Activated CD8-positive, alpha-beta T cell treated with anti-CD3 and anti-CD28 coated beads, Interleukin-2, amount 10 ng/mL, durations not matched to agents 7 days and 5 days (primary cell): Measurements from ENCODE around the gene EEF1A1. TPM values are rescaled to one million over a fixed set of nuclear protein-coding genes. Genes with fewer than 3 reads are reported as not detected.
"Not testable (repeated sequence)": the region's sequence is repeated elsewhere in the genome, so short reads cannot be mapped to it uniquely, and the experiment has no call there.

Experiments used
- ATAC-seq: fragments of 150-1000 bp; cut with Tn5 transposase; one replicate; pipeline ENCODE4 v1.10.0; 2021; ENCODE audit warnings: moderate library complexity
- CTCF ChIA-PET: fragments of 350-600 bp; sonication (Branson Sonifier 250); formaldehyde crosslinking; loops from one replicate; lab custom pipeline; 2021; ENCODE audit warnings: antibody characterized with exemption; lab: Charles Lee
- POLR2A ChIA-PET: fragments of 350-600 bp; sonication (Branson Sonifier 250); formaldehyde crosslinking; loops from one replicate; lab custom pipeline; 2021; ENCODE audit warnings: antibody characterized with exemption; lab: Charles Lee
- DNase-seq: peaks from one replicate; pipeline ENCODE4 v3.0.0-alpha.2; 2020
- H3K27ac Mint-ChIP-seq: one replicate; pipeline ENCODE4 v1.8.0; 2021; ENCODE audit warnings: mild to moderate bottlenecking, mixed read lengths
- H3K27me3 Mint-ChIP-seq: one replicate; pipeline ENCODE4 v1.8.0; 2021; ENCODE audit warnings: low read depth, mixed read lengths
- H3K36me3 Mint-ChIP-seq: one replicate; pipeline ENCODE4 v1.8.0; 2021; ENCODE audit warnings: low read depth, mixed read lengths
- H3K4me1 Mint-ChIP-seq: one replicate; pipeline ENCODE4 v1.8.0; 2021; ENCODE audit warnings: low read depth, mixed read lengths
- H3K4me3 Mint-ChIP-seq: one replicate; pipeline ENCODE4 v1.8.0; 2021; ENCODE audit warnings: mild to moderate bottlenecking, mixed read lengths
- H3K9me3 Mint-ChIP-seq: one replicate; pipeline ENCODE4 v1.8.0; 2022; ENCODE audit warnings: mixed read lengths; ENCODE audit not compliant: insufficient read depth
- total RNA-seq, 2 experiments: library from RNA; stranded (reverse); gene quantifications; one replicate each; pipeline ENCODE4 v1.2.3, GENCODE V29; 2021

Gene EEF1A1
- total RNA-seq, 2 experiments from 2014 or later = 7,075 to 7,486 TPM

DNA sequence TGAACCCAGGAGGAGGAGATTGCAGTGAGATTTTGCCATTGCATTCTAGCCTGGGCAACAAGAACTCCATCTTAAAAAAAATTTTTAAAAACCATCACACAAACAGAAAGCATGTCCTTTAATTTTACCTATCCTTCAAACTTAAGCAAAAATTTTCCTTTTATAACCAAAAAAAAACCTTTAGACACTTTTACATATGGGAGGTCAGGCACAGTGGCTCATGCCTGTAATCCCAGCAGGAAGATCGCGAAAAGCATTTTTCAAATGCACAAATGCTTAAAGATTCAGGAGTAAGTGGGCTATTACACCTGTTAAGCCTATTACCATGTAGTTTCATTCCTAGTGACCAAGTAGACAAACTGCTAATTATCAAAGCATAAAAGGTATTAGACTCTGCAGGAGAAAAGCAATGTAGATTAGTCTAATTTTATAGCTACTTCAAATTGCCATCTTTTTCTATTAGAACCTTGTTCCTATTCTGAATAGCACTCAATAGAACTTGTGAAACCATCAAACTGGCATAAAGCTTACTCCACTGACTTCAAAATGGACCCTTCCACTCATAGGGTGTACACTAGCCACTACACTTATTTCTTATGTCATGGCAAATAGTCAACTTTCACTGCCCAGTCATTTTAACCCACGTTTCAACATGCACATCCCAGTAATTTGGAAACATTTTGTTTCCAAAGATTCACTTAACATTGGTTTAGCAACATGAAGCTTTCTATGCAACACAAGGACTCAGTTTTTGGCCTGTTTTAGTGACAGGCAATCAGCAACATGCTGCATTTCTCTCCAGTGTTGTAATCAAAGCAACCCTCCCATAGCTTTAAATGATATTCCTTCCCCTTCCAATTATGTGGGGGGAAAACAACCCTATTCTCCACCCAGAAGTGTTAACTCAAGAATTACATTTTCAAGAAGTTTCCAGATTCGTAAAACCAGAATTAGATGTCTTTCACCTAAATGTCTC, 4.0 kb downstream of the EEF1A1 start:
- DNase-seq (no peak), ATAC-seq (no peak)
- ChIA-PET CTCF (interaction anchor here (0.9 to 8.6 kb wide), 6 partner anchors 38 to 159 kb away, joined by 3 to 157 read pairs (median 6); partner anchors contain the start of gene SLC17A5), POLR2A (interaction anchor here (1.0 to 13.1 kb wide), 9 partner anchors 8 to 136 kb away, joined by 3 to 166 read pairs (median 12); partner anchors contain the start of genes CGAS, MTO1 and SLC17A5)
- H3K4me1 Mint-ChIP-seq = peaks cover 38% of the 10 kb centered on the region
- no peaks in the 10 kb centered on the region for H3K9me3 Mint-ChIP-seq
- H3K36me3 Mint-ChIP-seq = peaks cover 70% of the 10 kb centered on the region
- H3K27ac Mint-ChIP-seq = peak overlapping the region; percentile 82
- no peaks in the 10 kb centered on the region for H3K27me3 Mint-ChIP-seq
- peak overlapping the region; percentile 70 for H3K4me3 Mint-ChIP-seq

- Mint-ChIP-seq H3K36me3 (peaks cover 63% of the 10 kb centered on the region), H3K27ac (peak overlapping the region; percentile 76), H3K27me3 (no peaks in the 10 kb centered on the region), H3K4me3 (peak overlapping the region; percentile 70), H3K4me1 (peaks cover 38% of the 10 kb centered on the region), H3K9me3 (no peaks in the 10 kb centered on the region)
- ChIA-PET CTCF (interaction anchor here (0.6 to 8.6 kb wide), 24 partner anchors 8 to 218 kb away, joined by 3 to 157 read pairs (median 6); partner anchors contain the start of genes MTO1 and SLC17A5), POLR2A (interaction anchor here (0.6 to 13.1 kb wide), 12 partner anchors 8 to 138 kb away, joined by 3 to 166 read pairs (median 5); partner anchors contain the start of genes CGAS and SLC17A5)
- no peak for DNase-seq
- peak; percentile 5 for ATAC-seq
Observed at GRCh38 chr6:73515204-73515655, 5.6 kb downstream of the EEF1A1 start.

DNA sequence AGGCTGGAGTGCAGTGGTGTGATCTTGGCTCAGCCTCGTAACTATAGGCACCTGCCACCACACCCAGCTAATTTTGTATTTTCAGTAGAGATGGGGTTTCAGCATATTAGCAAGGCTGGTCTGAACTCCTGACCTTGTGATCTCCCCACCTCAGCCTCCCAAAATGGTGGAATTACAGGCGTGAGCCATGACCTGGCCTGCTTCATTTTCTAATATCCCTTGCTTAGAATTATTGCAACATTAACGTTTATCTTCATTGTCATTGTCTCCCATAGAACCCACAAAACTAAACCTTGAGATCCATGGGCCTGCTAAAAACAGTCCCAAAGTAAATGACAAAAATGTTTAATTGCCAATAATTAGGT, 6.1 kb downstream of the EEF1A1 start:
- Mint-ChIP-seq H3K27ac (peak overlapping the region; percentile 76), H3K4me1 (peaks cover 37% of the 10 kb centered on the region), H3K4me3 (peak overlapping the region; percentile 23), H3K36me3 (peaks cover 58% of the 10 kb centered on the region), H3K27me3 (no peaks in the 10 kb centered on the region), H3K9me3 (no peaks in the 10 kb centered on the region)
- ATAC-seq (peak; percentile 0), DNase-seq (no peak)
- ChIA-PET POLR2A (interaction anchor here (1.1 to 13.1 kb wide), 12 partner anchors 8 to 94 kb away, joined by 3 to 166 read pairs (median 7); partner anchors contain the start of genes CGAS and MTO1), CTCF (interaction anchor here (1.3 to 8.6 kb wide), 7 partner anchors 53 to 218 kb away, joined by 3 to 157 read pairs (median 9); partner anchors contain the start of gene MTO1)

GRCh38 chr6:73513496-73513854, 7.4 kb downstream of the EEF1A1 start:
- H3K9me3 Mint-ChIP-seq = no peaks in the 10 kb centered on the region
- peak; percentile 4 for ATAC-seq
- H3K36me3 Mint-ChIP-seq = peaks cover 46% of the 10 kb centered on the region
- POLR2A ChIA-PET = interaction anchor here (1.1 to 13.1 kb wide), 12 partner anchors 9 to 141 kb away, joined by 3 to 166 read pairs (median 8); partner anchors contain the start of genes MTO1 and SLC17A5
- no peak for DNase-seq
- H3K27me3 Mint-ChIP-seq = no peaks in the 10 kb centered on the region
- H3K4me1 Mint-ChIP-seq = peaks cover 32% of the 10 kb centered on the region
- CTCF ChIA-PET = interaction anchor here (0.6 to 8.6 kb wide), 9 partner anchors 8 to 219 kb away, joined by 3 to 157 read pairs (median 4); partner anchors contain the start of genes CGAS, MTO1 and SLC17A5
- no peak overlapping the region for H3K4me3 Mint-ChIP-seq
- peak overlapping the region; percentile 17 for H3K27ac Mint-ChIP-seq

GRCh38 chr6:73511796-73512195, 9.0 kb downstream of the EEF1A1 start:
- H3K27me3 Mint-ChIP-seq = no peaks in the 10 kb centered on the region
- H3K9me3 Mint-ChIP-seq = no peaks in the 10 kb centered on the region
- POLR2A ChIA-PET = interaction anchor here (3.8 to 10.8 kb wide), 2 partner anchors 50 to 97 kb away, joined by 21 to 122 read pairs; partner anchors contain the start of gene MTO1
- ATAC-seq (peak; percentile 3), DNase-seq (no peak)
- H3K4me1 Mint-ChIP-seq = peaks cover 22% of the 10 kb centered on the region
- no peak overlapping the region for H3K4me3 Mint-ChIP-seq
- CTCF ChIA-PET = interaction anchor here (8.6 kb wide), 1 partner anchor 97 kb away, joined by 157 read pairs; no protein-coding TSS in a partner anchor
- peak overlapping the region; percentile 39 for H3K27ac Mint-ChIP-seq
- H3K36me3 Mint-ChIP-seq = peaks cover 30% of the 10 kb centered on the region

- H3K9me3 Mint-ChIP-seq = no peaks in the 10 kb centered on the region
- peaks cover 2% of the 10 kb centered on the region for H3K4me1 Mint-ChIP-seq
- H3K27ac Mint-ChIP-seq = no peak overlapping the region
- ATAC-seq = no peak
- no peaks in the 10 kb centered on the region for H3K27me3 Mint-ChIP-seq
- POLR2A ChIA-PET = interaction anchor here (1.5 kb wide), 1 partner anchor 10 kb away, joined by 4 read pairs; no protein-coding TSS in a partner anchor
- H3K36me3 Mint-ChIP-seq = peaks cover 15% of the 10 kb centered on the region
- H3K4me3 Mint-ChIP-seq = no peak overlapping the region
- DNase-seq = no peak
- CTCF ChIA-PET = interaction anchor here (2.7 kb wide), 1 partner anchor 101 kb away, joined by 8 read pairs; no protein-coding TSS in a partner anchor
Observed at GRCh38 chr6:73509851-73510250, 11.0 kb downstream of the EEF1A1 start.

GRCh38 chr6:73508776-73509175, 12.1 kb downstream of the EEF1A1 start:
- no peak for ATAC-seq
- Mint-ChIP-seq H3K27me3 (no peaks in the 10 kb centered on the region), H3K4me3 (no peak overlapping the region), H3K9me3 (no peaks in the 10 kb centered on the region), H3K36me3 (peaks cover 21% of the 10 kb centered on the region), H3K4me1 (no peaks in the 10 kb centered on the region), H3K27ac (no peak overlapping the region)
- DNase-seq = no peak
- ChIA-PET CTCF (interaction anchor here (1.4 to 2.7 kb wide), 2 partner anchors 8 to 102 kb away, joined by 5 to 8 read pairs; no protein-coding TSS in a partner anchor), POLR2A (interaction anchor here (0.9 to 1.1 kb wide), 3 partner anchors 8 to 11 kb away, joined by 3 to 4 read pairs (median 3); no protein-coding TSS in a partner anchor)

- peaks cover 9% of the 10 kb centered on the region for H3K4me1 Mint-ChIP-seq
- ChIA-PET CTCF (no interaction called here), POLR2A (no interaction called here)
- no peaks in the 10 kb centered on the region for H3K27me3 Mint-ChIP-seq
- no peaks in the 10 kb centered on the region for H3K9me3 Mint-ChIP-seq
- no peak overlapping the region for H3K4me3 Mint-ChIP-seq
- peaks cover 25% of the 10 kb centered on the region for H3K36me3 Mint-ChIP-seq
- DNase-seq = no peak
- no peak for ATAC-seq
- H3K27ac Mint-ChIP-seq = no peak overlapping the region
Observed at GRCh38 chr6:73506246-73506645, 14.6 kb downstream of the EEF1A1 start.

GRCh38 chr6:73505705-73506104, 15.1 kb downstream of the EEF1A1 start:
- H3K27ac Mint-ChIP-seq, DNase-seq, ATAC-seq, POLR2A ChIA-PET, H3K4me1 Mint-ChIP-seq, H3K4me3 Mint-ChIP-seq, H3K27me3 Mint-ChIP-seq, CTCF ChIA-PET, H3K9me3 Mint-ChIP-seq: not testable (repeated sequence)
- H3K36me3 Mint-ChIP-seq = peaks cover 25% of the 10 kb centered on the region

- H3K36me3 Mint-ChIP-seq = peaks cover 28% of the 10 kb centered on the region
- POLR2A ChIA-PET = interaction anchor here (2.2 kb wide), 1 partner anchor 8 kb away, joined by 8 read pairs; no protein-coding TSS in a partner anchor
- no peak overlapping the region for H3K4me3 Mint-ChIP-seq
- H3K4me1 Mint-ChIP-seq = peaks cover 9% of the 10 kb centered on the region
- CTCF ChIA-PET = no interaction called here
- no peaks in the 10 kb centered on the region for H3K27me3 Mint-ChIP-seq
- no peak overlapping the region for H3K27ac Mint-ChIP-seq
- ATAC-seq = no peak
- H3K9me3 Mint-ChIP-seq = no peaks in the 10 kb centered on the region
- DNase-seq = no peak
Observed at GRCh38 chr6:73505142-73505541, 15.7 kb downstream of the EEF1A1 start.

DNA sequence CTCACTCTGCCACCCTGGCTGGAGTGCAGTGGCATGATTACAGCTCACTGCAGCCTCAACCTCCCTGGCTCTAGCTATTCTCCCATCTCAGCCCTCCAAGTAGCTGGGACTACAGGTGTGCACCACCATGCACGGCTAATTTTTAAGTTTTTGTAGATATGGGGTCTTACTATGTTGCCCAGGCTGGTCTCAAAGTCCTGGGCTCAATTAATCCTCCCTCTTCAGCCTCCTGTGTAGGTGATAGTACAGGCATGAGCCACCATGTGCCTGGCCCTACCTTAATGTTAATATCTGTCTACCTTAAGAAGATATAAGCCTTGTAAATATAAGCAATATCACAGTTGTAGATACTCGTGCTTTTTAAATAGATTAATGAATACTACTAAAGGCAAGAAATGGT, 16.7 kb downstream of the EEF1A1 start:
- DNase-seq (no peak), ATAC-seq (no peak)
- H3K4me3 Mint-ChIP-seq = no peak overlapping the region
- H3K36me3 Mint-ChIP-seq = peaks cover 28% of the 10 kb centered on the region
- CTCF ChIA-PET = interaction anchor here (1.0 to 1.6 kb wide), 2 partner anchors 11 to 148 kb away, joined by 3 to 6 read pairs; no protein-coding TSS in a partner anchor
- H3K4me1 Mint-ChIP-seq = peaks cover 9% of the 10 kb centered on the region
- POLR2A ChIA-PET = interaction anchor here (1.5 to 2.2 kb wide), 2 partner anchors 9 to 13 kb away, joined by 5 to 8 read pairs; no protein-coding TSS in a partner anchor
- H3K9me3 Mint-ChIP-seq = no peaks in the 10 kb centered on the region
- no peaks in the 10 kb centered on the region for H3K27me3 Mint-ChIP-seq
- H3K27ac Mint-ChIP-seq = peak overlapping the region; percentile 34
